K562 (cell line): ENCODE results near the gene CEBPE.

ENCODE experiments used
- CTCF ChIP-seq, 3 experiments: IDR thresholded peaks in 2 of 3; conservative IDR thresholded peaks in 1 of 3; 2 replicates each; pipeline ENCODE4 v1.5.1; 2011 to 2012; ENCODE audit warnings: low read length in 3 of 3, mild to moderate bottlenecking in 3 of 3, control low read depth in 2 of 3, improper control_type of control experiment in 1 of 3, inconsistent platforms in 1 of 3, low read depth in 1 of 3, mixed read lengths in 1 of 3, moderate library complexity in 1 of 3; ENCODE audit not compliant: insufficient read depth in 2 of 3
- EZH2 ChIP-seq: IDR thresholded peaks from 2 replicates; pipeline ENCODE4 v1.6.1; 2012; ENCODE audit warnings: low read depth, mild to moderate bottlenecking, inconsistent platforms, low read length, borderline replicate concordance
- KLF10 ChIP-seq: fragments of 250-450 bp; sonication (Bioruptor Pico); IDR thresholded peaks from 2 replicates; pipeline ENCODE4 v1.6.1; 2021; ENCODE audit warnings: matching md5 sums
- NR2C2 ChIP-seq, 2 experiments: fragments of 200-800 bp in 1 of 2; sonication (Bioruptor generic) in 1 of 2; sonication (generic) in 1 of 2; formaldehyde crosslinking in 1 of 2; IDR thresholded peaks; 2 replicates each; pipeline versions ENCODE4 v1.6.1 to v1.8.0; 2016 to 2022; ENCODE audit warnings: mild to moderate bottlenecking in 1 of 2, missing compliant biosample characterization in 1 of 2, missing genetic modification characterization in 1 of 2, missing genetic modification reagents in 1 of 2
- XRCC5 ChIP-seq: fragments of 200-400 bp; formaldehyde crosslinking; IDR thresholded peaks from 2 replicates; pipeline ENCODE4 v1.6.1; 2017; ENCODE audit warnings: low read depth, mild to moderate bottlenecking, low read length

- TF ChIP-seq KLF10 (no peak), XRCC5 (no peak), NR2C2 (CRISPR knock-in tag; IDR thresholded peaks at IDR 0.05) (no peak), NR2C2 (tag; IDR thresholded peaks at IDR 0.05) (no peak), EZH2 (no peak), CTCF (IDR thresholded peaks at IDR 0.05 in 2 of 3, conservative IDR thresholded peaks at IDR 0.05 in 1 of 3; ENCODE audit: insufficient read depth in 2 of 3, low read depth in 1 of 3, low read length in 3 of 3) (peak; percentile 45 to 70 (median 68); a peak in 5 of 6 replicates)
Measured at GRCh38 chr14:23076785-23077408, 42.2 kb downstream of the CEBPE start.
